GM19240 (cell line): ENCODE data around the gene KCND3.
"Not testable (repeated sequence)": the region's sequence is repeated elsewhere in the genome, so short reads cannot be mapped to it uniquely, and the experiment has no call there.

ENCODE experiments used
- DNase-seq: peaks from one replicate; pipeline ENCODE4 v3.0.0; 2011; ENCODE audit warnings: low spot score; ENCODE audit not compliant: insufficient read length

The KCND3 gene

GRCh38 chr1:111814305-111814628 is 175.2 kb downstream of the KCND3 start:
- no peak for DNase-seq

DNA sequence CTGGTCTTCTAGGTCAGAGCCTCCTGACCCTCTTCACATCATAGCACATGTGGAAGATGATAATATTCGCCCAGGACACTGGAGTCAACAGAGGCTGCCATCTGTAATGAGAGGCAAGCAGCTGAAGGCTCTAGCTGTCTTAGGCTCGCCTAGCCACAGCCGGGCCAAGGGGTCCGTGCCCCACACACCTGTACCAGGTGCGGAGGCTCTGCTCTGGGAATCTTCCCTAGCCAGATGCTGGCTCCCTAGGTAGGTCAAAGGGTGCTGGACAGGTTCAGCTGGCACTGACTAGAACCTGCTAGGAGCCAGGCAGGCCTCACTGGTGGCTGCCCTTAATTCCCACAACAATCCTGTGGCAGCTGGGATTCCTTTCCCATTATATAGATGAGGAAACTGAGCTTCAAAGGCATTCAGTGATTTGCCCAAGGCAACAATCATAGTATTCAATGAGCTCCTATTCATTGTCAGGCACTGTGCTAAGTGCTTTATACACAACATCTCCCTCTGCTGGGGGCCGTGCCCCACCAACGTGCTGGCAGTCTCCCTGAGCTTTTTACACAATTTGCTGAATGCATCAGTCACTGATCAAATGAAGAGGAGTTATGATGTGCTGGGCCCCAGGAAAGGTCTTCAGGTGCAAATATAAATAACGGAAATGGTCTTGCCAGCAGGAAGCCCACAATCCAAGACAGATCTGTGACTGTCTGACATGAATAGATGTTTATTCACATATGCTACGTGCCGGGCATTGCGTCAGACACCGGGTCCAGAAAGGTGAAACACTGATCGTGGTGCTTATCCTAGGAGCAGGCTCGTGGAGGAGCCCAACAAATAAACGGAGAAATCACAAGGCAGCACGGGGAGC is 175.8 kb downstream of the KCND3 start:
- no peak for DNase-seq

GRCh38 chr1:111812306-111812705 is 177.2 kb downstream of the KCND3 start:
- no peak for DNase-seq

DNA sequence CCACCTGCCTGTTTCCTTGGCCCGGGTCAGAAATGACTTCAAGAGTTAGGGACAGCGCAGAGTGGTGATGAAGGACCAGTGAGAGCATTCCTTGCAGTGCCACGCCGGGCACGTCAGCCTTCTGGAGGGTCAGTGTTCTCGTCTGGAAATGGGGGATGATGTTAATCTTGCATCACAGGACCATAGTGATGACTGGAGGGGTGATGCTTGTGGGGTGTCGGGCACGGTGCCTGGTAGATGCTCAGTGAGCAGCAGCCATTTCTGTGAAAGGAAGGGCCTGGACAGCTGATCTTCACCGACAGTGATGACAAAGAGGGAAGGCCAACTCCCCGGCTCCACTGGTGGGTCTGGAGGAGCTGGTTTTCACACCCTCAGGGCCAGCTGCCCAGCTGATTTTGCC is 177.6 kb downstream of the KCND3 start:
- DNase-seq: no peak

DNA sequence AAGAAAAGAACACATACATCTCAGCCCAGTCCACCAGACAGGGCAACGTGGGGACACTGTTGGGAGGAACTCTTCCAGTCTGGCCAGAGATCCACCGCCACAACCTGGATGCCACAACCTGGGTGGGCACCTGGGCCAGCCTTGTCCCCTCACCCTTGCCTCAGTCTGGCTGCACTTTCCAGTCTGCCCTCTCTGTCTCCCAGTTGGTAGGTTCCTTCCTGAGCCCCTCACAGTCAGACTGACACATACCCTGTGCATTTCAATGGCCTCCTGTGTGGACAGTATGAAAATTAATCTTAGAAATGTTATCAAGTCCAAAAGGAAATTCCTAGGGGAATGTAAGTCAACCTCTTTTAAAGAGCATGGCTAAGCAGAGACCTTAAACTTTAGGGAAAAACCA is 184.2 kb downstream of the KCND3 start:
- no peak for DNase-seq

DNA sequence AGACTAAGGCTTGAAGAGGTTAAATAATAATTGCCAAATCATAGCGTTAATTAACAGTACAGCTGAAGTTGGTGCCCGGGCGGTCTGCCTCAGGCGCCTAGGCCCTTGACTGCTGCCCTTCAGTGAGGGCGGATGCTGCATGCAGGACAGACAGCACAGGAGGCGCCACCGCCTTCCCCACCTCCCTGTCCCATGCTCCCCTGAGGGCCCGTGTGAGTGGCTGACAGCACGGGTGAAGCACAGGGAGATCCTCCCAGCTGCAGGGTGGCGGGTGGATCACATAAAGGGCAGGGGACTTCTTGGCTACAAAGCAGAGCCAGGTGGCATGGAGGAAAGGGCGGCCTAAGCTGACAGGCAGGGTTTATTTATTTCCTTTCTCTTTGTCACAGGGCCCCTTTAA is 184.7 kb downstream of the KCND3 start:
- DNase-seq: no peak

DNA sequence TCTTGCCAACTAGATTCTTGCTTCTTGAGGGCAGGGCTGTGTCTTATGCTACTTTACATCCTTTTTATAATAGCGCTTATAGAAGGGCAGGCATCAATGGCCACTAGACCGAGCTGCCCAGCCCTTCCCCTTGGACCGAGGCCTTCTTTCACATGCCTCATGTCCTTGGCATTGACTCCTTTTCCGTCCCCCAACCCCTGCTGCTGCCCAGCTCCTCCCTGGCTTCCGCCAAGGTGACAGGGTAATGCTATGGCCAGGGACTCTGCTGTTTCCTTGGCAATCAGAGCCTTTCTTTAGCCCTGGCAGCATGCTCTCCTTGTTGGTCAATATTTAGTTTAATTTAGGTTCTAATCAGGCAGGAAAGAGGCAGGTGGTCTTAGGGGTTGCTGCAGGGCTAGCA is 185.5 kb downstream of the KCND3 start:
- no peak for DNase-seq

- DNase-seq: no peak
Observed at GRCh38 chr1:111802984-111803383, 186.5 kb downstream of the KCND3 start.

GRCh38 chr1:111802110-111802509 is 187.4 kb downstream of the KCND3 start:
- no peak for DNase-seq

GRCh38 chr1:111801071-111801850 is 188.2 kb downstream of the KCND3 start:
- no peak for DNase-seq

GRCh38 chr1:111799722-111800121 is 189.7 kb downstream of the KCND3 start:
- DNase-seq: not testable (repeated sequence)

- no peak for DNase-seq
Observed at GRCh38 chr1:111798580-111798979, 190.9 kb downstream of the KCND3 start.

DNA sequence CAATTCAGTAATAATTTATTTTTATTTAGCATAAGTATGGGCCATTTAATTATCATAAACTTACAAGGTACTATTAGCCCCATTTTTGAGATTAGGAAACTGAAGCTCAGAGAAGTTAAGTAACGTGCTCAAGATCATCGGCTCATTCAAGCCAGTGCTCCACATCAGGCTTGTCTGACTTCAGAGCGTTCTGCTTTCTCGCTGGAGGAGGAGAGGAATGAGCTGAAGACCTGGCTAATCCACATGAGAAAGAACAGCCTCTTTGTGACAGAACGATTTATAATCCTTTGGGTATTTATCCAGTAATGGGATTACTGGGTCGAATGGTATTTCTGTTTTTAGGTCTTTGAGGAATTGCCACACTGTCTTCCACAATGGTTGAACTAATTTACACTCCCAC is 194.1 kb downstream of the KCND3 start:
- DNase-seq: no peak

GRCh38 chr1:111793923-111794322 is 195.5 kb downstream of the KCND3 start:
- DNase-seq: no peak

DNA sequence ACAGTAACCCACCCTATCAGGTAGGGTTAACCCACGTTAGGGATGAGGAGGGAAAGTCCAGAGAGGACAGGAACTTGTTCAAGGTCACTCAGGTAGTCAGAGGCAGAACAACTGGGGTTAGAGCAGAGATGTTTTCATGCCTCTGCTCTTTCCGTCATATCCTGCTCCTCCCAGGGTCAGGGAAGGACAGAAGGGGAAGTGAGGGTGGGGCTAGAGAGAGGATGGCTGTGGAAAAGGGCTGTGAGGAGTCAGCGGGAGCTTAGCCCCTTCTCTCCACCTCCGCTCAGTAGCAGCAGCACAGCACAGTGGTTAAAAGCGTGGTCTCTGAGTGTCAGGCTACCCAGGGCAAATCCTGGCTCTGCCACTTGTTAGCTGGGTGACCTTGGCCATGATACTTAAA is 197.2 kb downstream of the KCND3 start:
- no peak for DNase-seq

- DNase-seq: no peak
Observed at GRCh38 chr1:111791776-111792175, 197.7 kb downstream of the KCND3 start.

DNA sequence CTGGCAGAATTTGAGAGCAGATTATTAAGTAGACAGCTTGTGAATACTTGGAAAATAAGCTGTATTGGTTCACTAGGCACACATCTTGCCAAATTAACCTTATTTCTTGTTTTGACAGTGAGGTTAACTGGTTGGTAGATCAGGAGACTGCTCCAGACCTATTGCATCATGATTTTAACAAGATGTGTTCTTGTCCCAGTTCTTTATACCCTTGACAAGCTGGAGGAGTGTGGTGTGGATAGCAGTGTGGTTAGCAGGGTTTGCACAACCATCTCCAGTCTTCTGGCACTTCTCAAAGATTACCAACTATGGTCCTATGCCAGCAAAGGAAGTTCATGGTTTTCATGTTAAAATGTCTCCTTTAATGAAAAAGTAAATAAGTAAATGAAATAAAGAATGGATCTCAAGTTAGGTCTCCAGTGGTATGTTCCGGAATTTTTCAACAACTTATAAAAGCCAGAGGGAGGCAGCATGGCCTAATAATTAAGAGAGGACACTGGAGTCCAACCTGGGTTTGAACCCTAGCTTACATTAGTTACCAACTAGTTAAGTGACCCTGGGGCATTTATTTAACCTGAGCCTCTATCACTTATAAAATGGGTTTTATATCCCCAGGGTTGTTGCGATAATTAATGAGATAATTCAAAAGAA is 199.7 kb downstream of the KCND3 start:
- DNase-seq: no peak

- DNase-seq: no peak
Observed at GRCh38 chr1:111789142-111789541, 200.3 kb downstream of the KCND3 start.

- DNase-seq: no peak
Observed at GRCh38 chr1:111786669-111787207, 202.7 kb downstream of the KCND3 start.

DNA sequence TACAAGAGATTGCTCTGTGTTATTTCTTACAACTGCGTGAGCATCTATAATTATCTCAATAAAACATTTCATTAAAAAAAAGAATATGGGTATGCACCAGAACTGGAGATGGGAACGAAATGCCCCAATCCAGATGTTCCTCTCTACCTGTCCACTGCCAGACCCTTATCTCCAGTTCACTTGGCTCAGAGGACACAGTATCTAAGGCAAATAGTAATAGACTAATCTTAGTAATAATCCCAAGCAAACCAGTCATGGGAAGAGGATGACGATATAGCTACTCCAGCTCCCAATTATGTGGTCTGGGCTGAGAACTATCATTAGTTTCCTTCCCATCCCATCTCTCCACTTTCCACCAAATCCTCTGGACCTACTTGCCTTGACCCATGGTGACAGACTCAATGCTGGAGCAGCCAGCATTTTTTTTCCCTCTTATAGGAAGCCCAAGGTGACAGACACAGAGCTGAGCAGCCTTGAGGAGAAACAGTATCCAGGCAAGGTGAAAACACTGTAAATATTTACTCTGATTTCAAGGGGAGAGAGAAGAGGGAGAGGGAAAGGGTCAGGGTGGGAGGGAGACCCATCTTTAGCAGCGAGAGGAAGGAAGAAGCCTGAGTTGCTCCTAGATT is 205.1 kb downstream of the KCND3 start:
- no peak for DNase-seq

DNA sequence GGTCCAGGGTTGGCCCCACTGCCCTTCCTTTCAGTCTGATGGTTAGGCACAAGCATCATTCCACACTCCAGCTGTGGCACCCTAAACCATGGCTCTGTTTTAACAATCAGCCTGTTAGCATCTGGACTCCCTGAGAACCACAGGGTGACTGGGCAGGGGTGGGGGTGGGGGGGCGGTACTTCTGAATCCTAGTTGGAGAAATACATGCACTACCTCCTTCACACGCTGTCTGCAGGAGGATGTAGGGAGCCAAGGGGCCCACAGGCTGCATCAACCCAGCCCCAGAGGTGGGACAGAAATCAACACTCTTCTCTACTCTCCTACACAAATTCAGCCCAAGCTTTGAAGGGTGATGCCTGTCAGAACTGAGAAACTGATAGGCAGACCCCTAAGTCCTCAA is 209.9 kb downstream of the KCND3 start:
- no peak for DNase-seq
